ENCODE data around the gene C9orf78. TPM values are rescaled to one million over a fixed set of nuclear protein-coding genes. Genes with fewer than 3 reads are reported as not detected.

Gene C9orf78
- total RNA-seq, 1 experiment from 2014 or later = 42.4 TPM

- H3K36me3 ChIP-seq (ENCODE audit: low read depth, low read length) = no peaks in the 10 kb centered on the region
- H3K4me3 ChIP-seq (ENCODE audit: low read length) = no peak overlapping the region
- peaks cover 24% of the 10 kb centered on the region for H3K4me1 ChIP-seq (ENCODE audit: insufficient read depth, low read length)
- no peak for ATAC-seq
- no peak overlapping the region for H3K4me2 ChIP-seq (ENCODE audit: low read length)
- CTCF ChIA-PET = no interaction called here
- no peak for DNase-seq
- no peak overlapping the region for H3K9ac ChIP-seq (ENCODE audit: low read length)
- no peaks in the 10 kb centered on the region for H3K9me2 ChIP-seq (replicated peaks; ENCODE audit: low read length)
- no peak overlapping the region for H2AFZ ChIP-seq (ENCODE audit: low read length)
- no peak overlapping the region for H3K27ac ChIP-seq (ENCODE audit: low read length)
- H3K9me3 ChIP-seq (ENCODE audit: low read length) = no peaks in the 10 kb centered on the region
- TF ChIP-seq EZH2 (IDR thresholded peaks at IDR 0.05; ENCODE audit: low read length, unreplicated experiment) (no peak), EZH2phosphoT487 (IDR thresholded peaks at IDR 0.05; ENCODE audit: borderline replicate concordance, low read length) (no peak), CTCF (conservative IDR thresholded peaks at IDR 0.05; ENCODE audit: low read depth, low read length) (no peak)
- POLR2A ChIA-PET (ENCODE audit: unreplicated experiment) = no interaction called here
- no peaks in the 10 kb centered on the region for H3K27me3 ChIP-seq (ENCODE audit: low read length)
- intact Hi-C loops (cut with micrococcal nuclease) = no loop called here
- H3K79me2 ChIP-seq (ENCODE audit: low read length) = no peaks in the 10 kb centered on the region
- H3F3A ChIP-seq (ENCODE audit: low read length, unreplicated experiment) = no peaks in the 10 kb centered on the region
- no TSS peak for BruUV-seq (replicated peaks)
- H4K20me1 ChIP-seq (ENCODE audit: low read length) = no peaks in the 10 kb centered on the region
These were observed 46.7 kb upstream of the C9orf78 start for GRCh38 chr9:129881547-129882324.

GRCh38 chr9:129880654-129881546 is 45.8 kb upstream of the C9orf78 start:
- Histone ChIP-seq H4K20me1 (ENCODE audit: low read length) (no peaks in the 10 kb centered on the region), H3K4me2 (ENCODE audit: low read length) (no peak overlapping the region), H3K27me3 (ENCODE audit: low read length) (no peaks in the 10 kb centered on the region), H3K27ac (ENCODE audit: low read length) (no peak overlapping the region), H3K36me3 (ENCODE audit: low read depth, low read length) (no peaks in the 10 kb centered on the region), H2AFZ (ENCODE audit: low read length) (no peak overlapping the region), H3K9me3 (ENCODE audit: low read length) (no peaks in the 10 kb centered on the region), H3K4me1 (ENCODE audit: insufficient read depth, low read length) (peaks cover 18% of the 10 kb centered on the region), H3K79me2 (ENCODE audit: low read length) (no peaks in the 10 kb centered on the region), H3K4me3 (ENCODE audit: low read length) (no peak overlapping the region), H3K9me2 (replicated peaks; ENCODE audit: low read length) (no peaks in the 10 kb centered on the region), H3F3A (ENCODE audit: low read length, unreplicated experiment) (no peaks in the 10 kb centered on the region), H3K9ac (ENCODE audit: low read length) (no peak overlapping the region)
- BruUV-seq (replicated peaks) = no TSS peak
- ATAC-seq (no peak), DNase-seq (no peak)
- POLR2A ChIA-PET (ENCODE audit: unreplicated experiment) = no interaction called here
- TF ChIP-seq CTCF (conservative IDR thresholded peaks at IDR 0.05; ENCODE audit: low read depth, low read length) = no peak
- no peak for TF ChIP-seq EZH2 (IDR thresholded peaks at IDR 0.05; ENCODE audit: low read length, unreplicated experiment)
- no peak for TF ChIP-seq EZH2phosphoT487 (IDR thresholded peaks at IDR 0.05; ENCODE audit: borderline replicate concordance, low read length)
- CTCF ChIA-PET = no interaction called here
- intact Hi-C loops (cut with micrococcal nuclease) = no loop called here

Measured in PC-3 (cell line).